Measurements from ENCODE around the gene GTF3C5. TPM values are rescaled to one million over a fixed set of nuclear protein-coding genes. Genes with fewer than 3 reads are reported as not detected.

GTF3C5 gene
- total RNA-seq, 4 donors from 2014 or later: 44.2 to 90.2 (median 55.4) TPM

- DNase-seq (ENCODE audit: low spot score in 2 of 2): no peak
- intact Hi-C loops (cut with DNase I; ENCODE audit: low total_unique reads): no loop called here
- H3K4me3 ChIP-seq (ENCODE audit: low read depth, poor library complexity, severe bottlenecking): no peak overlapping the region
- 59% methylated on average over 18 of the region's 18 CpGs for WGBS, 2 donors
- TF ChIP-seq CTCF (IDR thresholded peaks at IDR 0.05) (no peak), POLR2A (IDR thresholded peaks at IDR 0.05) (no peak)
Observed at GRCh38 chr9:132998831-132999635, 31.8 kb upstream of the GTF3C5 start.

GRCh38 chr9:133002147-133003070 lies 28.4 kb upstream of the GTF3C5 start:
- no peak for TF ChIP-seq CTCF (IDR thresholded peaks at IDR 0.05)
- no peak for TF ChIP-seq POLR2A (IDR thresholded peaks at IDR 0.05)
- WGBS, 2 donors: 48 to 66% methylated on average over 13 of the region's 13 CpGs
- H3K4me3 ChIP-seq (ENCODE audit: low read depth, poor library complexity, severe bottlenecking): no peak overlapping the region
- intact Hi-C loops (cut with DNase I; ENCODE audit: low total_unique reads): no loop called here
- no peak for DNase-seq (ENCODE audit: low spot score in 2 of 2)

- 70 to 81% methylated on average over 13 of the region's 13 CpGs for WGBS, 2 donors
- no peak for DNase-seq (ENCODE audit: low spot score in 2 of 2)
- H3K4me3 ChIP-seq (ENCODE audit: low read depth, poor library complexity, severe bottlenecking): no peak overlapping the region
- intact Hi-C loops (cut with DNase I; ENCODE audit: low total_unique reads): no loop called here
- TF ChIP-seq CTCF (IDR thresholded peaks at IDR 0.05): no peak
- no peak for TF ChIP-seq POLR2A (IDR thresholded peaks at IDR 0.05)
Observed at GRCh38 chr9:133003071-133003461, 27.7 kb upstream of the GTF3C5 start.

GRCh38 chr9:133003671-133004090 lies 27.1 kb upstream of the GTF3C5 start:
- no peak for DNase-seq (ENCODE audit: low spot score in 2 of 2)
- TF ChIP-seq POLR2A (IDR thresholded peaks at IDR 0.05) (no peak), CTCF (IDR thresholded peaks at IDR 0.05) (no peak)
- no peak overlapping the region for H3K4me3 ChIP-seq (ENCODE audit: low read depth, poor library complexity, severe bottlenecking)
- 55 to 68% methylated on average over 7 to 9 of the region's 9 CpGs for WGBS, 2 donors
- intact Hi-C loops (cut with DNase I; ENCODE audit: low total_unique reads): no loop called here

- no peak for DNase-seq (ENCODE audit: low spot score in 2 of 2)
- H3K4me3 ChIP-seq (ENCODE audit: low read depth, poor library complexity, severe bottlenecking): no peak overlapping the region
- WGBS, 2 donors: 63 to 75% methylated on average over 9 of the region's 9 CpGs
- intact Hi-C loops (cut with DNase I; ENCODE audit: low total_unique reads): no loop called here
- TF ChIP-seq POLR2A (IDR thresholded peaks at IDR 0.05) (no peak), CTCF (IDR thresholded peaks at IDR 0.05) (no peak)
Observed at GRCh38 chr9:133004091-133004998, 26.5 kb upstream of the GTF3C5 start.
